OCI-LY1 (cell line): Measurements from ENCODE around the gene MYL3.

Experiments used
- H2AFZ ChIP-seq: fragments of 200-600 bp; sonication (generic), shearing (Covaris generic); 2 replicates; pipeline ENCODE4 v1.6.0; 2014; ENCODE audit warnings: antibody characterized with exemption, mild to moderate bottlenecking, low read length
- H3F3A ChIP-seq: fragments of 200-600 bp; sonication (generic), shearing (Covaris generic); 2 replicates; pipeline ENCODE4 v1.6.0; 2014; ENCODE audit warnings: mild to moderate bottlenecking, antibody characterized with exemption, low read length, moderate library complexity; ENCODE audit not compliant: insufficient read depth
- H3K27ac ChIP-seq: fragments of 200-600 bp; sonication (generic); 2 replicates; pipeline ENCODE4 v1.5.1; 2014; ENCODE audit warnings: low read length, mixed run types, mild to moderate bottlenecking, low read depth; ENCODE audit not compliant: poor library complexity, severe bottlenecking
- H3K27me3 ChIP-seq: fragments of 200-600 bp; sonication (generic); 2 replicates; pipeline ENCODE4 v1.6.0; 2014; ENCODE audit warnings: antibody characterized with exemption, mild to moderate bottlenecking, low read length, moderate library complexity; ENCODE audit not compliant: insufficient read depth
- H3K36me3 ChIP-seq: fragments of 200-600 bp; sonication (generic); 2 replicates; pipeline ENCODE4 v1.6.1; 2014; ENCODE audit warnings: mild to moderate bottlenecking, antibody characterized with exemption, low read length, moderate library complexity, mixed read lengths; ENCODE audit not compliant: insufficient read depth
- H3K4me1 ChIP-seq: fragments of 200-600 bp; sonication (generic); 2 replicates; pipeline ENCODE4 v1.5.1; 2014; ENCODE audit warnings: mild to moderate bottlenecking, low read length, moderate library complexity; ENCODE audit not compliant: insufficient read depth, severe bottlenecking
- H3K4me2 ChIP-seq: fragments of 200-600 bp; sonication (generic), shearing (Covaris generic); 2 replicates; pipeline ENCODE4 v1.6.1; 2014; ENCODE audit warnings: low read length
- H3K4me3 ChIP-seq: fragments of 200-600 bp; sonication (generic); 2 replicates; pipeline ENCODE4 v1.5.1; 2014; ENCODE audit warnings: low read length, low read depth, mild to moderate bottlenecking, mixed read lengths; ENCODE audit not compliant: poor library complexity, severe bottlenecking
- H3K79me2 ChIP-seq: fragments of 200-600 bp; shearing (Covaris generic); 2 replicates; pipeline ENCODE4 v1.6.1; 2016; ENCODE audit warnings: mixed run types, low read length, mixed read lengths; ENCODE audit not compliant: insufficient read depth
- H3K9ac ChIP-seq: fragments of 200-600 bp; sonication (generic), shearing (Covaris generic); 2 replicates; pipeline ENCODE4 v1.6.1; 2014; ENCODE audit warnings: mild to moderate bottlenecking, low read length, mixed read lengths
- H3K9me2 ChIP-seq: fragments of 200-600 bp; sonication (generic), shearing (Covaris generic); 2 replicates; pipeline ENCODE4 v1.6.1; 2014; ENCODE audit warnings: low read depth, mild to moderate bottlenecking, low read length, mixed read lengths
- H3K9me3 ChIP-seq: fragments of 200-600 bp; shearing (Covaris generic); 2 replicates; pipeline ENCODE4 v1.6.1; 2014; ENCODE audit warnings: low read length, mixed read lengths
- H4K20me1 ChIP-seq: fragments of 200-600 bp; sonication (generic), shearing (Covaris generic); 2 replicates; pipeline ENCODE4 v1.6.0; 2016; ENCODE audit warnings: mild to moderate bottlenecking, low read length; ENCODE audit not compliant: insufficient read depth
- CTCF ChIP-seq: fragments of 200-600 bp; sonication (generic), shearing (Covaris generic); IDR thresholded peaks from 2 replicates; pipeline ENCODE4 v1.5.1; 2017; ENCODE audit warnings: mild to moderate bottlenecking, antibody characterized with exemption, low read length, moderate library complexity, mixed read lengths
- EZH2 ChIP-seq: fragments of 200-600 bp; sonication (generic), shearing (Covaris generic); IDR thresholded peaks from 2 replicates; pipeline ENCODE4 v1.8.0; 2017; ENCODE audit warnings: borderline replicate concordance, mixed run types, mild to moderate bottlenecking, antibody characterized with exemption, low read length, moderate library complexity, mixed read lengths

The MYL3 gene

GRCh38 chr3:46907960-46908293, 44.7 kb upstream of the MYL3 start:
- Histone ChIP-seq H3K36me3 (no peaks in the 10 kb centered on the region), H3K27ac (no peak overlapping the region), H3K4me3 (no peak overlapping the region), H3K9ac (no peak overlapping the region), H2AFZ (no peak overlapping the region), H3K9me2 (no peaks in the 10 kb centered on the region), H3K4me2 (no peak overlapping the region), H4K20me1 (no peaks in the 10 kb centered on the region), H3K4me1 (peaks cover 4% of the 10 kb centered on the region), H3K79me2 (no peaks in the 10 kb centered on the region), H3K9me3 (no peaks in the 10 kb centered on the region), H3F3A (no peaks in the 10 kb centered on the region), H3K27me3 (no peaks in the 10 kb centered on the region; the same call in 1 of the 2 replicates)
- TF ChIP-seq CTCF (no peak), EZH2 (no peak)

- Histone ChIP-seq H4K20me1 (no peaks in the 10 kb centered on the region), H2AFZ (no peak overlapping the region), H3K36me3 (no peaks in the 10 kb centered on the region), H3K9me3 (no peaks in the 10 kb centered on the region), H3K4me2 (no peak overlapping the region), H3K27ac (no peak overlapping the region), H3K9ac (no peak overlapping the region), H3K4me3 (no peak overlapping the region), H3K79me2 (no peaks in the 10 kb centered on the region), H3F3A (no peaks in the 10 kb centered on the region), H3K27me3 (no peaks in the 10 kb centered on the region; the same call in 1 of the 2 replicates), H3K9me2 (no peaks in the 10 kb centered on the region), H3K4me1 (peaks cover 4% of the 10 kb centered on the region)
- no peak for TF ChIP-seq EZH2
- TF ChIP-seq CTCF, result no peak
These were observed 44.0 kb upstream of the MYL3 start for GRCh38 chr3:46907271-46907670.

- Histone ChIP-seq H3K36me3 (no peaks in the 10 kb centered on the region), H4K20me1 (no peaks in the 10 kb centered on the region), H3K4me1 (peaks cover 4% of the 10 kb centered on the region), H3K9ac (no peak overlapping the region), H3K27ac (no peak overlapping the region), H3K9me3 (no peaks in the 10 kb centered on the region), H3K4me3 (no peak overlapping the region), H3K27me3 (no peaks in the 10 kb centered on the region; the same call in 1 of the 2 replicates), H3F3A (no peaks in the 10 kb centered on the region), H2AFZ (no peak overlapping the region), H3K79me2 (no peaks in the 10 kb centered on the region), H3K9me2 (no peaks in the 10 kb centered on the region), H3K4me2 (no peak overlapping the region)
- TF ChIP-seq CTCF, result no peak
- no peak for TF ChIP-seq EZH2
These were observed 43.3 kb upstream of the MYL3 start for GRCh38 chr3:46906471-46907058.
